GM21423 (cell line): ENCODE data around the gene CCDC141.
A peak's percentile ranks its signal among the peaks of the same experiment; 100 is the strongest.

ENCODE experiments used
- ATAC-seq: cut with Tn5 transposase; IDR thresholded peaks from one replicate; pipeline ENCODE4 v1.9.1; 2021; ENCODE audit warnings: mild to moderate bottlenecking, moderate library complexity; ENCODE audit not compliant: unreplicated experiment

Gene CCDC141

GRCh38 chr2:178980815-178981214, 69.1 kb downstream of the CCDC141 start:
- no peak for ATAC-seq

DNA sequence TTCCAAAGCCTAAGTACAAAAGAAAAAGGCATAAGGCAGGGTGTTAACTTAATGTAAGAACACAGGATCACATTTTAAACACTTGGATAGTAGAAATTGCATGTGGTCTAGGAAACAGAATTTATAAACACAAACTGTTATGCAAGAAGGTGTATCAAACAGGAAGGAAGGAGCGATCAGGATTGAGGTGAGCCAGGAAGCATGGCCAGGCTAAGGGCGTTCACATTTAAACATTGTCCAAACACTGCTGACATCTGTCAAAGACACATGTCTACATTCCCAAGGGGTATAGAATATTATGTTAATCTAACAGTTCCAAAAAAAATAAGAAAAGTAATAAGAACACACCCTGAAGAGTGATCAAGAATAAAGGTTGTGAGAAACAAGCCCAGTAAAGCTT, 71.3 kb downstream of the CCDC141 start:
- ATAC-seq, result no peak

GRCh38 chr2:178976351-178976750, 73.6 kb downstream of the CCDC141 start:
- no peak for ATAC-seq

DNA sequence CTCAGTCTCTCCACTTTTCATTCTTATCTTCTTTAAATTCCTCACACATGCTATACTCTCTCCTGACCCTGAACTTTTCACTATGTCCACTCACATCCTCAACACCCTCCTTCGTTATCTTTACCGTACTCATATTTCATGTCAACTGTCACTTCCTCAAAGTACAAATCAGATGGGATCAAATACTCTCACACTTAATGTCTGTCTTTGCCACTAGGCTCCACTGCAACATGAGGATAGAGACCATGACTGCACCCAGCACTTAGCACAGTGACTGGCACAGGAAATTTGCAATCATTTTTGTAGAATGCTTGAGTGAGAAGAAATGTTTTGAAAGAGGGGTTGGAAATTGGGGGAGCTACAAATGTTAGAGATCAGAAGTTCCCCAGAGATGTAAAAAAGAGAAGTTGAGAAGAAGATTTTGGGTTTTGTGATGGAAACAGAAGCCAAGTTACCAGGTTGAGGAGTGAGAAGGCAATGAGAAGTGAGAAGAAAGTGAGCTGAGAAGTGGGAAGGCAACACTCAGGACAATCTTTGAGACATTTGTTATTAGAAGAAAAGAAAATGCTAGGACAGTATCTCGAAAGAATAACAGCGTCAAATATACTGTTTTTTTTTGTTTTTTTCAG, 87.0 kb downstream of the CCDC141 start:
- no peak for ATAC-seq

- no peak for ATAC-seq
Measured at GRCh38 chr2:178962152-178962551, 87.8 kb downstream of the CCDC141 start.

DNA sequence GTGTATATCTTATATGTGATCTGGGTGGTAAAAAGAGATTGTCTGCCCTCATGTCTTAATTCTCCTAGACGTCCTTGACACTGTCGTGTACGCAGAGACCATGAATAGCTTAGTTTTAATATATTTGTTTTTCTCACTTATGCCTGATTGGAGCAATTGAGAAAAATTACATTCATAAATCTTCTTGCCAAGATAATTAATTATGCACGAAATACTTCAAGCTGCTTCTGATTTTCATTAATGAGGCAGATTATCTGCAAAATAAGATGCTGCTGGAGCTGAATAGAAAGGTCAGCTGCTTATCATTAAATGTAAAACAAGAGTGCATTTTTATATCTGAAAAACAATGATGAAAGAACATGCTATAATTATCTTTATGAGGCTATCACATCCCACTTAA, 95.9 kb downstream of the CCDC141 start:
- no peak for ATAC-seq

- no peak for ATAC-seq
Measured at GRCh38 chr2:178951266-178952006, 98.5 kb downstream of the CCDC141 start.

DNA sequence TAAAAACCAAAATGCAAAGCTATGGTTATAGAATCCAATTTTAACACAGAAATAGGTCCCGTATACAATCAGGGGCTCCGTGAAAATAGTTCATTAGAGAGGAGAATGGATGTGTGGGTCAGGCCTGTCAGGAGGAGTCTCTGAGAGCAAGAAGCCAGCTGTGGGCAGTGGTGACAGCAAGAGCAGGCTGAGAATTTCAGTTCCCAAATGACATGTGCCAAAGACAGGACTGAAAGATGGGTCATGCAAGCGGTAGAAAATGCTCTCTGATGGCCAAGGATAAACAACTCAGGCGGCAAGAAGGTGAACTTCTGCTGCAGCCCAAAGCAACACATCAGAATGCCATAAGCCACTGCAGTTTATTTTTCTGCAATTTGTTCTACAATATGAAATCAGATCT, 100.4 kb downstream of the CCDC141 start:
- peak; percentile 72 for ATAC-seq

DNA sequence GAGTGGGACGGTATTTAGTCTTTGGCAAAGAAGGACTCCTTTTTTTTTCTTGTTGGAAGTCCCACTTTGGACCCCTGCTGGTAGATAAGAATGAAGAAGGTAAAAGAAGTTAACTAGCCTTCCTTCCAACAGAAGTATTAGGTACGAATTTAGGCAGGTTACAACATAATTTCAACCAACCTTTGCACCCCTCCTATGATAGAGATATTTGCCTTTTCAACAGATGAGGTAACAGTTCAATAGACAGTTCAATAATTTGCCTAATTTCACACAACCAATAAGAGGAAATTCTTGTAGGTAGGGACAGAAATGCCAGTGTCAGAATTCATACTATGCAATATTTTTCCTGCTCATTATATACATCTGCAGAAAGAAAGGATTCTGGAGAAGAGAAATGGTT, 100.8 kb downstream of the CCDC141 start:
- ATAC-seq, result no peak

DNA sequence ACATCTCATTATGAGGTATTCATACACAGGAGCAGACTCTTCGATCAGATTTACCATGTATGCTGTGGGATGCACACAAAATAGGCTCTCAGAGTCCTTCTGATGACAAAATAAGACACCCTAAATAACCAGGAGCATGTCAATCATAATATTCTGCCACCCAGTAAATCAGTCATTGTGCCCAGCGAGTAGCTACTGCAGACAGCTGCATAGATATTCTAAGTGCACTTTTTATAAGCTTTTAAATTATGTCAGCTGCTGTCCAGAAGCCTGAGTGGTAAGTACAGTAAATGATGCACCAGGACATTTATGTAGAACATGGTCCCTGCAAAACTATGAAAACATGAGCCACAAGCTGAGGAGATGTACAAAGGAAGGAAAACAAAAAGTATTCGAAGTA, 102.9 kb downstream of the CCDC141 start:
- ATAC-seq, result no peak

DNA sequence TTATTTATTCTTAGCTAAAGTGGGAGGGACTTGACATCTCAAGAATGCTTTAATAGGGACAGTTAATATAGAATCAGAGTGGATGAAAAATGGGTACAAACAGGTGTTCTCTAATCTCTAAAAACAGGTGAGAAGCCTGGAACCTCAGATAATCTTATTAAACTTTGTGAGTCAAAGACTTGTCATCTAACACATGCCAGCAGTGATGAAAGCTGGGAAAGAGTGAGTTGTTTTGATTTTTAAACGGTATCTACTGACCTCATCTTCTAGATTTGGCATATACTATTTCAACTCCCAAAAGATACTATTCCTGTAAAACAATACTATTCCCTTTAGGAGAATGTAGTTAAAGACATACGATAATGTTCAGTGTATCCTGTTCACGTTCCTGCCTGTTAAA, 103.4 kb downstream of the CCDC141 start:
- no peak for ATAC-seq

- ATAC-seq, result no peak
Measured at GRCh38 chr2:178943745-178944144, 106.2 kb downstream of the CCDC141 start.

DNA sequence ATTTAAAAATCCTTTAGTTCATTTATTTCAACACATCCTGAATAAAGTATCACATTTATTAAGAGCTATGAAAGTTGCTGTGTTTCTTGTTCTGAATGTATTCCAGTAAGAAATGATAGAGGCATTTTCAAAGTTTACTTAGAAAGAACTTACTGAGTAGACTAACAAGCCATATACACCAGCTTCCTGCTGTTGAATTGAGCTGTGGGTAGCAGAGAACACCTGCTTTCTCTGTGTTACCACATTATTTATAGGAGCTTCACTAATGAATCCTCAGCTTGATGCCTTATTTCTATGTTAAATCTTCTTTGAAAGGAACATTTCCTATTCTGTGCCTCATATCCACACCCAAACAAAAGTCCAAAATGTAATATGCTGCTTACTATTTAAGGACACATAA, 115.4 kb downstream of the CCDC141 start:
- ATAC-seq, result no peak

- no peak for ATAC-seq
Measured at GRCh38 chr2:178933493-178933892, 116.4 kb downstream of the CCDC141 start.

- no peak for ATAC-seq
Measured at GRCh38 chr2:178928077-178928476, 121.9 kb downstream of the CCDC141 start.

DNA sequence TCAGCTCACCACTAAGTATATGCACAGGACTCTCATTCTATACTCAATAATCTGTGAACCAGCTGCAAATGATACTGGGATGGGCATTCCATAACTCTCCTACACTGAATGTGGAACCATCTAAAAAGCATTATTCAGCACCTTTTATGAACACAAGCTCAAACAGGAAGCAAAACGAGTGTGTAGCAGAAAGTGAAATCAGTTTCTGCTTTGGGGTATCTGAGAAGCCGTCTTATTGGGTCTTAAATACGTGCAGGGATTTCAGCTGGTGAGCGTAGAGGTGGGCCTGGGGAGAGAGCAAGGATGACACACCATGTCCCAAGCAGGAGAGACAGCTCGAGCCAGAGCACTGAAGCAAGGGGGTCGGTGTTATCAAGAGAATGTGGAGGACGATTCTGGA, 122.8 kb downstream of the CCDC141 start:
- no peak for ATAC-seq

GRCh38 chr2:178924817-178925216, 125.1 kb downstream of the CCDC141 start:
- ATAC-seq, result no peak

GRCh38 chr2:178923546-178923945, 126.4 kb downstream of the CCDC141 start:
- ATAC-seq, result no peak

DNA sequence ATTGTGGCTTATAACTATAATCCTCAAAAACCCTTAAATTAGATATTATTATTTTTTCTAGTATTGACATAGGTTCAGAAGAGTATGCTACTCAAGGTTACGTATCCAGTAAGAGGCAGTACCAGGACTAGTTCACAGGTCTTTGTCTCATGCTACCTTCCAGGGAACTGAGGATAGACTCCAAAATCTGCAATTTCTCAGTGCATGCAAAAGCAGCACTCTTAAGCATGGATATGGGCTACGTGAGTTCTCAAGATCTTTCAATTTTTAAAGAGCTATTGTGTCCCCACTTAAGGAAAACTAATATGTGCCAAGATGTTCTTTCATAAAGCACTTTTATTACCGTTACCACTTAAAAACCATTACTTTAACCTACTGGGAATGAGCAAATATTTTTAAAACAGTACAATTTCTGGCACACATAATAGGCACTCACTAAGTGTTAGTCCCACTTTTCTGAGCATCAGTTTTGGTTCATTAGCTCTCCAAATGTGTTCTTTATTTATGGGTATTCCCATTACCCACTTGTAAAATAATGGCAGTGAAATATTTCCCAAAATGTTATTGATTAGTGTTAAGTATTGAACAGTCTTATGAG, 128.9 kb downstream of the CCDC141 start:
- no peak for ATAC-seq

DNA sequence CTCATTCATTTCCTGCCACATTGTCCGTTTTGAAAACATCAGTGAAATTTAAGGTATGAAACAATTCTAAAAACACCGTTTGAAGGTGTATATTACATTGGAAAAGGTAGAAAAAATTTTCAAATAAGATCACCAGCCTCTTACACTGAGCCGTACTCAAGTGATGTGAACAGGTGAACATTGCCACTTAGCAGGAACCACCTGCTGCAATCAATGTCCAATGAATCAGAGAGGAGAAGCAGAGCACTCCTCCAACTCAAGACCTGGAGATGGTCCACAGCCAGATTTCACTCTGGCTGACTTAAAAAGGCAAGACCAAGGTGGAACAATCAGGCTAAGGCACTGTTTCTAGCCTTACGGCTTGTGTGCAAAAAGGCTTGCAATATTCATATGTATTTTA, 132.4 kb downstream of the CCDC141 start:
- ATAC-seq, result no peak

- ATAC-seq, result no peak
Measured at GRCh38 chr2:178915423-178916173, 134.3 kb downstream of the CCDC141 start.
